LNCAP (cell line): ENCODE measurements around the gene CASZ1.

Experiments used
- TF ChIP-seq, protein P1 (sequence below): fragments of 450-650 bp; IDR thresholded peaks from 2 replicates; pipeline ENCODE4 v1.5.1; 2017; ENCODE audit warnings: mild to moderate bottlenecking

The CASZ1 gene

DNA sequence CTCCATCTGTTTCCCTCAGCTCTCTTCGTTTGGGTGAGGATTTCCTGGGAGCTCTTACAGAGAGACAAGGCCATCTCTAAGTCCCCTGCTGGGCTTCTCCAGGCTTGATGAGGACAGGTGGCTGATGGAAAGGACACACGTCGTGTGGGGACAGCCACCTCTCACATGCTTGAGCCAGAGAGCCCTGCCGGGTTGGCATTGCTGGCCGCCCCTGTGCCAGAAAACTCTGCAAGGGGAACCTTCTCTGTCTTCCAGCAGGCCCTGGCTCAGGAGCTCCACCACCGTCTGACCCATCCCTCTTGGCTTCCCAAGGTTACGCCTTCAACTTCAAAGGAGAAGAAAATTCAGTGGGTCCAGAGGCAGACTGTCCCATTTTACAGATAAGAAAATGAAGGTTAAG lies 82.8 kb downstream of the CASZ1 start:
- TF ChIP-seq, protein P1, sequence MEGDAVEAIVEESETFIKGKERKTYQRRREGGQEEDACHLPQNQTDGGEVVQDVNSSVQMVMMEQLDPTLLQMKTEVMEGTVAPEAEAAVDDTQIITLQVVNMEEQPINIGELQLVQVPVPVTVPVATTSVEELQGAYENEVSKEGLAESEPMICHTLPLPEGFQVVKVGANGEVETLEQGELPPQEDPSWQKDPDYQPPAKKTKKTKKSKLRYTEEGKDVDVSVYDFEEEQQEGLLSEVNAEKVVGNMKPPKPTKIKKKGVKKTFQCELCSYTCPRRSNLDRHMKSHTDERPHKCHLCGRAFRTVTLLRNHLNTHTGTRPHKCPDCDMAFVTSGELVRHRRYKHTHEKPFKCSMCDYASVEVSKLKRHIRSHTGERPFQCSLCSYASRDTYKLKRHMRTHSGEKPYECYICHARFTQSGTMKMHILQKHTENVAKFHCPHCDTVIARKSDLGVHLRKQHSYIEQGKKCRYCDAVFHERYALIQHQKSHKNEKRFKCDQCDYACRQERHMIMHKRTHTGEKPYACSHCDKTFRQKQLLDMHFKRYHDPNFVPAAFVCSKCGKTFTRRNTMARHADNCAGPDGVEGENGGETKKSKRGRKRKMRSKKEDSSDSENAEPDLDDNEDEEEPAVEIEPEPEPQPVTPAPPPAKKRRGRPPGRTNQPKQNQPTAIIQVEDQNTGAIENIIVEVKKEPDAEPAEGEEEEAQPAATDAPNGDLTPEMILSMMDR, result no peak

DNA sequence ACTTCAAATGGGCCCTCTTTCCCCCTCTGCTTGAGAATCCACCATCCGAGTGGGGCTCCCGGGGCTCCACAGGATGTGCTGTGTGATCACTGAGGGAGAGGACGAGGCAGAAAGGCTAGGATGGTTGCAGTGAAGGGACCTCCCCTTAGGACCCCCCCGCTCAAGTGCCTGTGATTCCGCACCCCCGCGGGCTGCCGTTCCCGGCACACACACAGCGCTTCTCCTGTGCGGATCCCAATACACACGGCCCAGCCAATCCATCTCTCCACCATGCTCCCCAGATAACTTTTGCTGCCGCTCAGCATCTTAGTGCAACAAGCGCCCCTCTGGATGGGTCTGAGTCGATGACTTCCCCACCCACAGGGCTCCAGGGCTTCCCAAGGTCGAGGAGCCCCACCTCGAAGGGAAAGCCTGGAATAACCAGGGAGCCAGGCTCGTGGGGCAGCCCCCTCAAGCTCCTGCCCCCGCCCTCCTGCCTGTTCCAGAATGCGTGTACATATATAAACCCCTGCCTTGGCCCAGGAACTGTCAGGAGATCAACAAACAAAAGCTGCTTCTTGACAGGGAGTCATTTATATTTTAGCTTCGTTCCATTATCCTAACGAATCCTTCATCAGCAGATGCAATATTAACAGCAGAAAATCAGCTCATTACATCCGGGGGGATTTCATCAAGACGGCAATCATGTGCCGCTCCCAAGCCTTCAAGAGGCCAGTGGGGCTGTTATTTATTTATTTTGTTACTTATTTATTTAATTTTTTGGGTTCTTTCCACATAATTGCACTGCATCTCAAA lies 83.7 kb downstream of the CASZ1 start:
- TF ChIP-seq, protein P1, result no peak

DNA sequence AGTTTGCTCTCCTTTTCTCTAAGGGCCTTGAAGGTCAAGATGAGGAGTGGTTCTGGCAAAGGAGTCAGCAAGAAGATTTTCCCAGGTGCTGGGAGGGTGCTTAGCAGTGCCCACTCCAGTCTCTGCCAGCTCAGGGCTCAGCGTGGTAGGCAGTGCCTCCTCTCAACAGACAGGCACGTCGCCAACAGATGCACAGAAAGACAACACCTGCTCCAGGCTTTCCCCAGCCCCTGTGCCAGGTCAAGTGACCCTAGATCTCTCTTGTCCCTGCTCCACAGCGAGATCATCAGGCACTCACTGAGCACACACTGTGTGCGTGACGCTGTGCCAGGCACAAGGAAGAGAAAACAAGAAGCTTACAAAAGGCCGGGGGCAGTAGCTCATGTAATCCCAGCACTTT lies 86.0 kb downstream of the CASZ1 start:
- TF ChIP-seq, protein P1, result no peak

DNA sequence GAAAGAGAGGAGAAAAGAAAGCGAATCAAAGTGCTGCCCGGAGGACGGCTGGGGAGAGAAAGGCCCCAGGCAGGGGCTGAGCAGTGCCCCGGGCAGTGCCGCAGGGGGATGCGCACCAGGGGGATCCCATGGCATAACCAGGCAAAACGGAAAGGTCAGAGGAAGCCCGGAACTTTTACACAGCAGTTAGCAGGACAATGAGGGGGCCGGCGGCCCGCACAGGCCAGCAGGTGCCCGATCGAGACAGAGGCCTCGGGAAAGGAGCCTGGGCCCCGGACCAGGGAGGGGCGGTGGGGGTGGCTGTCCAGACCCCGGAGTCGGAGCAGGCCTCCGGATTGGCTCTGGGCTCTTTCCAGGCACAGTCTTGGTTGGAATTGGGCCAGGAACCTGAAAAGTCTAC lies 86.8 kb downstream of the CASZ1 start:
- TF ChIP-seq, protein P1, result no peak

DNA sequence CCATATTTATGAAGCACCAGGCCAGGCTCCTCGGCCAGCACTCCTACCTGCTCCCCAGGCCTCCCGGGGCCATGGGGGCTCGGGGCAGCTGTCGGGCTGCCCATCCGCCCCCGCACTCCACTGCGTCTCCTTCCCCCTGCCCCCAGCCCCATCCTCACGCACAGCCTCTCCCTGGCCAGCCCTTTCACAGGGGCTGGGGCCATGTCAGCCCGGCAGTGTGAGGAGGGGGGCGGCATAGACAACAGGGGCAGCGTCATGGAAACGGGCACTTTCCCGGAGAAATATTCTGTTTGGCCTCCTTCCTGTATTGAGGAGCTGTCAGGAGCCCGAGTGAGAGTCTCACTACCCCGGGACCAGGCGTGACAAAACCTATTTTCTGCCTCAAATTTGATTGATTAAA lies 87.3 kb downstream of the CASZ1 start:
- TF ChIP-seq, protein P1, result no peak

DNA sequence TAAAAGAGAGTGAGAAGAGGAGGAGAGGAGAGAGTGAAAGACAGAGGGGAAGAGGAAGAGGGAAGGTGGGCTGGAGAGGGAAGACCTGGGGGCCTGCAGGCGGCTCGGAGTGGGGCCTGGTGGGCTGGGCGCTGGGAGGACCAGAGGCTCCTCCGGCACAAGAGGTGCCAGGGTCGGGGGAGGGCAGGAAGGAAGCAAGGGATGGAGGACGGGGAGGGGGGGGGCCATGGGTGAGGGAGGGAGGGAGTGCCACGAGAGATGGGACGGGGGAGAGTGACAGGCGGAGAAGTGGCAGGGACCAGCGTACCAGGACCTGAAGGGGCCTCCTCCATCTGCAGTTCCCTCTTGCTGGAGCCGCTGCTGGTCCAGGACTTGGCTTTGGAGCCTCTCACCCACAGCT lies 87.7 kb downstream of the CASZ1 start:
- TF ChIP-seq, protein P1, result no peak

DNA sequence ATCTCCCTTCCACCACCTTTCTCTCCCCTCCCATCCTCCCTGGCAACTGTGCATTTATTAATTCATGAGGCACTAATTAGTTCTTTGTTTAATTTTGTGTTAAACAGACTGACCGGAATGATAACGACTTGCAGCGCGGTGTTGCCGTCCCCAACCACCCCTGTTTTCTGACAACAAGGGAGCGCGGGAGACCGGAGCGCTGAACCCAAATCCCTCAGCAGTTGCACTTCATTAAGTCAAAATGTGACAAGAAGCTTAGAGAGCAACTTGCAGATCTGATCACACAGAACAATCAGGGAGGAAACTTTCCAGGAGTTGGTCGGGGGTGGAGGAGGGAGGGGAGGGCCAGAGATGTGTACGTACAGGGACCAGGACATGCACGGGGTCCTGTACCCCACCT lies 89.2 kb downstream of the CASZ1 start:
- TF ChIP-seq, protein P1, result no peak

DNA sequence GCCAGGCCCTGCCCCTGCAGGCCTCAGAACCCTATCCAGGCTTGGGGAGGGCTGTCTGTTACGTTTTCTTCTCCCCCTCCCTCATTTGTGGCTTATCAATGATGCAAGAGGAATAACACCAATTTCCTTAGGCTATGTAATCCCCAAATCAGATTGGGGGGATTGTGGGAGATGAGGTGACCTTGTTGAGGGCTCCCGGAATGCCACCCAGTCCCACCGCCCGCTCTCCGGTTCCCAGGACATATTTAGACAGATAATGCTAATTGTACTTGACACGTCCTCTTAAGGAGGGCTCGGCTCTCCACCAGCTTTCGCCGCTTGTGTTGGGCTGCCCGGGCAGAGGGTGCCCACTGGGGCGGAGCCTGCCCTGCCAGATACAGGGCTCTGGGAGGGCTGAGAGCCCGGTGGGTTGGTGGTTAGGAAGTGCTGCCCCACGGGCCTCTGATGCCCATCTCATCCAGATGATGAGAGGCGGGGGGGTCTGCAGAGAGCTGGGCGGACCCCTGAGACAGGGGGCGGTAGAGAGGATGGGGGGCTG lies 90.0 kb downstream of the CASZ1 start:
- TF ChIP-seq, protein P1, result no peak
